ENCODE results near the gene LRRC75A. TPM values are rescaled to one million over a fixed set of nuclear protein-coding genes. Genes with fewer than 3 reads are reported as not detected.

The LRRC75A gene
- total RNA-seq, 3 donors from 2014 or later: 37.1 to 85.7 (median 52.6) TPM

DNA sequence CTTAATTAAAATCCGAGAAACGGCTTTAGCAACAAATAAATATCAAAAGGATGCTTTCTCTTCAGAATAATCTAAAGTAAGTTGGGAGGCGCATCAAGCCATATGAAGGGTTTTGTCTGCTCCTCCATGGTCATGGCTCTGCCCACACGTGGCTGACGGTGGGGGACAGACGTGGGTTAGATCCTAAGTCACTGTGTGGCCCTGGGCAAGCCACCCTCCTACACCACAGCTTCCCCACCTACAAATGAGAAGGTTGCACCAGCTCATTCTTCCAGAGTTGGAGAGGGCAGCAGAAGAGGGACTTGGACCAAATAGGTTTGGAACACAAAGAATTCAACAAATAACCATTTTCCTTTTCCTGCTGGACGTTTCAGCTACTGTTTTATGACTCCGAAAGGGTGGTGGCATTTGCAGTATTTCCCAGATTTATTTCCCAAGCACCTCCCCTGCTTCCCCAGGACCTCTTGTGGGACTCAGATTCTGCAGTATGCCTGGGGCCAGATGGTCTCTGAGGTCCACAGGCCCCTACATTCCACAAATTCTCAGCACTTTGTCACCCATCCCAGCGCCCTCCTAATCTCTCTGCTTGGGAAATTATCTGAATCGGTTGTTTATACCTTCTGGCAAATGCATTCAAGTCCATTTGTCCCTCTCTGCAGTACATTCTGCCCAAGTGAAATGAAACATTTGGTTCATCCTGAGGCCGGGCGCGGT lies 17.8 kb downstream of the LRRC75A start:
- TF ChIP-seq, protein P1, sequence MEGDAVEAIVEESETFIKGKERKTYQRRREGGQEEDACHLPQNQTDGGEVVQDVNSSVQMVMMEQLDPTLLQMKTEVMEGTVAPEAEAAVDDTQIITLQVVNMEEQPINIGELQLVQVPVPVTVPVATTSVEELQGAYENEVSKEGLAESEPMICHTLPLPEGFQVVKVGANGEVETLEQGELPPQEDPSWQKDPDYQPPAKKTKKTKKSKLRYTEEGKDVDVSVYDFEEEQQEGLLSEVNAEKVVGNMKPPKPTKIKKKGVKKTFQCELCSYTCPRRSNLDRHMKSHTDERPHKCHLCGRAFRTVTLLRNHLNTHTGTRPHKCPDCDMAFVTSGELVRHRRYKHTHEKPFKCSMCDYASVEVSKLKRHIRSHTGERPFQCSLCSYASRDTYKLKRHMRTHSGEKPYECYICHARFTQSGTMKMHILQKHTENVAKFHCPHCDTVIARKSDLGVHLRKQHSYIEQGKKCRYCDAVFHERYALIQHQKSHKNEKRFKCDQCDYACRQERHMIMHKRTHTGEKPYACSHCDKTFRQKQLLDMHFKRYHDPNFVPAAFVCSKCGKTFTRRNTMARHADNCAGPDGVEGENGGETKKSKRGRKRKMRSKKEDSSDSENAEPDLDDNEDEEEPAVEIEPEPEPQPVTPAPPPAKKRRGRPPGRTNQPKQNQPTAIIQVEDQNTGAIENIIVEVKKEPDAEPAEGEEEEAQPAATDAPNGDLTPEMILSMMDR (IDR thresholded peaks at IDR 0.05): no peak
- Histone ChIP-seq H3K4me3 (no peak overlapping the region), H3K4me1 (ENCODE audit: low read depth) (peaks cover 4% of the 10 kb centered on the region), H3K36me3 (ENCODE audit: low read depth) (no peaks in the 10 kb centered on the region), H3K9me3 (no peaks in the 10 kb centered on the region)
- intact Hi-C loops (cut with DNase I, micrococcal nuclease): no loop called here
- ATAC-seq (no peak), DNase-seq (no peak)

DNA sequence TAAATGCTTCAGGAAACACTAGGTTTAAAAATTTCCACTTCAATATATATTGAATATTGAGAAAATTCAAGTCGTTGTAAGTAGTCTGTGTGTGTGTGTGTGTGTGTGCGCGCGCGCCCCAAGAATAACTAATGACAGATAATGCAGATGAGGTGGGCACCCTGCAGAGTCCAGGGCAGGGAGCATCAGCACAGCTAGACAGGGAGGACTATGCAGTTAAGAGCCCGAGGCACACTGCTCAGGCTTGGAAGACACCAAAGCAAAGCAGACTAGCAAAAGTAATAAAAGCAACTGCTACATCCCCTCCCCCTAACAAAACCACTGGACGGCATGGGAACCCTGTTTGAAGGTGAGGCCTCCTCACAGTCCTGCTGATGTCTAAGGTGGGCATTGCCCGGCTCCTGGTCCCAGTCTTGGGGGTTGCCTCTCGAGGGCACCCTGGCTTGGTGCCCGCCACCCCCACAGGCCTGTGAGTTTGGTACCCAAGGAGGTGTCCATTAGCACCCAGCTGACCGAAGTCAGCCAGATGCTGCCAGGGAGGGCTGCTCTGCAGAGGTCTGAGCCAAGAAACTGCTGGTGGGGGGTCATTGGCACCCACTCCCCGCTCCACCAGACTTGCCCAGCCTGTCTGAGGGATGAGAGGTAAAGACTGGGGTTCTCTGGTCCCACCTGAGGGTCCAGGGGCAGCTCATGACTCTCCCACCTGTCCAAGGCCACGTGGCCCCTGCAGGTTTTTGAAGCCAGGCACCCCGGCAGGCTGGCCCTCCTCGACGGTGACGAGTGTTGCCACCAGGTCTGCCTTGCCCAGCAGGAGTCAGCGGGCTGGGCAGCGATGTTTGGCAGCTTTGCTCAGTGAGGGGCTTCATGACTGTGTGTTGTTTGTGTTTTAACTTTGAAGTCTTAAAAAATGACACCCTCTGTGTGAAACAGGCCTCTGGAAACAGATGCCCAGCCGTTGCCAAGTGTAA lies 18.7 kb downstream of the LRRC75A start:
- ATAC-seq (no peak), DNase-seq (no peak)
- Histone ChIP-seq H3K9me3 (no peaks in the 10 kb centered on the region), H3K4me1 (ENCODE audit: low read depth) (peaks cover 6% of the 10 kb centered on the region), H3K36me3 (ENCODE audit: low read depth) (no peaks in the 10 kb centered on the region), H3K4me3 (no peak overlapping the region)
- TF ChIP-seq, protein P1 (IDR thresholded peaks at IDR 0.05): no peak
- intact Hi-C loops (cut with DNase I, micrococcal nuclease): no loop called here

DNA sequence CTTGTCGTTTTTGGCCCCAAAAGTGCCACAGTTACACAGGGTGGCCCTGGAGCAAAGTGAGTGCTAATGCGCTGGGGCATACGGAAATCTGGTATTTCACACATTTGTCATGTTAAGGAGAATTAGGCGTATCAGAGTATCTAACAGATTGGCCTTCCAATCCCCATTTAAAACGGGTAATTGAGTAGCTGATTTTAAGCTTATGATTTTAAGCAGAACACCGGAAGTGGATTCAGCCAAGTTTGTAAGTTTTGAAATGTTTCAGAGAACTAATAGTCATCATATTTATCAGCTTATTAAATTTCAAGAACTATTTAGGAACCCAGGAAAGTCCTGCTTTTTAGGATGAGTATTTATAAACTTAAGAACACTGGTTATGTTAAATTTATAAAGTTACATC lies 19.5 kb downstream of the LRRC75A start:
- H3K36me3 ChIP-seq (ENCODE audit: low read depth): no peaks in the 10 kb centered on the region
- TF ChIP-seq, protein P1 (IDR thresholded peaks at IDR 0.05): no peak
- ATAC-seq: no peak

DNA sequence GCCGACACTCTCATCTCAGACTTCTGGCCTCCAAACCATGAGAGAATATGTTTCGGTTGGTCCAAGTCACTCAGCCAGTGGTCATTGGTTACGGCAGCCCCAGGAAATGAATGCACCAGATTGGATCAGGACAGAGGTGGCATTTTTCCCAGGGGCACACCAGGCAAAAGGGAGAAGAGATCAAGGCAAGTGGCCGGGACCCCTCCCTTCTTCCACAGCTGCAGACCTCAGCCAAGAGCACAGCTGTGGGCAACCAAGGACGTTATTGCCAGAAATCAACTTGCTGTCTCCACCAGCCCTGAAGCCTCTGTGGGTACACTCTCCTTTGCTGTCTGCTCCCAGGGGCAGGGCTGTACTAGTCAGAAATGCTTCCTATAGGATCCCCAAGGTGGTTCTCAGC lies 20.7 kb downstream of the LRRC75A start:
- ATAC-seq (no peak), DNase-seq (peak in 1 of 3 donors; percentile 20)
- peaks cover 9% of the 10 kb centered on the region for H3K4me1 ChIP-seq (ENCODE audit: low read depth)
- H3K9me3 ChIP-seq: no peaks in the 10 kb centered on the region
- H3K36me3 ChIP-seq (ENCODE audit: low read depth): no peaks in the 10 kb centered on the region
- TF ChIP-seq, protein P1 (IDR thresholded peaks at IDR 0.05): no peak
- H3K4me3 ChIP-seq: no peak overlapping the region
- intact Hi-C loops (cut with DNase I, micrococcal nuclease): no loop called here

More for the DNA sequence above, 19.5 kb downstream of the LRRC75A start:
- Histone ChIP-seq H3K4me1 (ENCODE audit: low read depth) (peaks cover 4% of the 10 kb centered on the region), H3K4me3 (no peak overlapping the region), H3K9me3 (no peaks in the 10 kb centered on the region)
- no peak for DNase-seq
- intact Hi-C loops (cut with DNase I, micrococcal nuclease): no loop called here

DNA sequence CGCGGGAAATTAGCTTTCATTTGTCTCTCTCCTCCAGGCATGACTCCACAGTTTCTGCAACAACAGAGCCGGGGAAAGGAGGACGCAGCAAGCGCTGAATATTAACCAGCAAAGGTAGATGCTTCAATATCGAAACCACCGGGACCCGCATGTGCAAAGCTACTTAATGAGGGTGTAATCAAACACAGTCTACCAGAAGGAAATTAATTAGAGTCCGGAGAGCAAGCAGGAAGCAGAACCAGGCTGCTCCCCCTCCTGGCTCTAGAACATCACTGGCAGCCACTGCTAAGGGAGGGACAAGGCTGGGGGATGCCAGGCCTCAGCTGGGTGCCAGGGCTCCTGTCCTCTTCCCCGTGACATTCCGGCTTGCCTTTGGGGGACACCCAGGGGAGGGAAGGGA lies 21.7 kb downstream of the LRRC75A start:
- Histone ChIP-seq H3K36me3 (ENCODE audit: low read depth) (no peaks in the 10 kb centered on the region), H3K4me3 (no peak overlapping the region), H3K4me1 (ENCODE audit: low read depth) (peaks cover 13% of the 10 kb centered on the region), H3K9me3 (no peaks in the 10 kb centered on the region)
- TF ChIP-seq, protein P1 (IDR thresholded peaks at IDR 0.05): no peak
- intact Hi-C loops (cut with DNase I, micrococcal nuclease): no loop called here
- ATAC-seq (no peak), DNase-seq (peak in 1 of 3 donors; percentile 40)

All from mucosa of descending colon (tissue), 3 donors.